HCT116 (cell line): ENCODE data around the gene WDR88. TPM values are rescaled to one million over a fixed set of nuclear protein-coding genes. Genes with fewer than 3 reads are reported as not detected.

ENCODE experiments used
- ATAC-seq: fragments of 200-7000 bp; cut with Tn5 transposase; 2 replicates; pipeline ENCODE4 v1.9.1; 2020; ENCODE audit warnings: mild to moderate bottlenecking, moderate library complexity
- BruUV-seq: library from RNA; stranded (reverse); fragments of 400-500 nt; replicated peaks from 2 replicates; lab custom pipeline; 2021; lab: Mats Ljungman, UMichigan
- CTCF ChIA-PET: fragments of 300-600 bp; sonication (Branson Sonifier 250); formaldehyde crosslinking; loops from one replicate; lab custom pipeline; 2021; ENCODE audit warnings: antibody characterized with exemption; lab: Charles Lee
- POLR2A ChIA-PET: fragments of 300-600, 350-600 bp; sonication (Branson Sonifier 250); formaldehyde crosslinking; loops from one replicate; lab custom pipeline; 2021; ENCODE audit warnings: antibody characterized with exemption; lab: Charles Lee
- RAD21 ChIA-PET, 2 experiments: fragments of 300-600 bp; sonication (Branson Sonifier 250); formaldehyde crosslinking; loops; one replicate each; lab custom pipeline; 2023; ENCODE audit warnings: low total read pairs in 2 of 2; ENCODE audit not compliant: uncharacterized antibody in 2 of 2, unreplicated experiment in 2 of 2, low non-redundant PET in 1 of 2; lab: Charles Lee
- DNase-seq: peaks from one replicate; pipeline ENCODE4 v3.0.0-alpha.2; 2010; ENCODE audit warnings: low read depth, low spot score
- H2AFZ ChIP-seq: fragments of 200-600 bp; shearing (Covaris generic), sonication (generic); 2 replicates; pipeline ENCODE4 v1.6.1; 2017; ENCODE audit warnings: low read depth, mixed run types, mixed read lengths, antibody characterized with exemption, low read length; ENCODE audit not compliant: poor library complexity, severe bottlenecking
- H3K27ac ChIP-seq: 2 replicates; pipeline ENCODE4 v1.5.1; 2012; ENCODE audit warnings: low read depth, low read length
- H3K27me3 ChIP-seq: fragments of 200-600 bp; sonication (generic); 2 replicates; pipeline ENCODE4 v1.6.1; 2016; ENCODE audit warnings: mixed run types, low read length, mixed read lengths; ENCODE audit not compliant: insufficient read depth
- H3K36me3 ChIP-seq, 2 experiments: fragments of 200-500 bp in 1 of 2; fragments of 200-600 bp in 1 of 2; sonication (Bioruptor generic) in 1 of 2; sonication (generic) in 1 of 2; 2 replicates each; pipeline versions ENCODE4 v1.5.1 to v1.6.1; 2014 to 2016; ENCODE audit warnings: low read length in 2 of 2, inconsistent platforms in 1 of 2, mixed read lengths in 1 of 2, mixed run types in 1 of 2; ENCODE audit not compliant: insufficient read depth in 2 of 2, control insufficient read depth in 1 of 2
- H3K4me1 ChIP-seq, 2 experiments: fragments of 200-600 bp in 1 of 2; sonication (generic) in 1 of 2; 2 replicates each; pipeline versions ENCODE4 v1.5.1 to v1.6.1; 2012 to 2017; ENCODE audit warnings: low read length in 2 of 2, inconsistent platforms in 1 of 2, mild to moderate bottlenecking in 1 of 2, mixed read lengths in 1 of 2, mixed run types in 1 of 2, moderate library complexity in 1 of 2; ENCODE audit not compliant: insufficient read depth in 2 of 2, control insufficient read depth in 1 of 2
- H3K4me2 ChIP-seq: fragments of 200-600 bp; sonication (generic); 2 replicates; pipeline ENCODE4 v1.6.1; 2017; ENCODE audit warnings: mixed run types, low read length, mixed read lengths
- H3K4me3 ChIP-seq, 2 experiments: fragments of 200-600 bp in 1 of 2; sonication (generic) in 1 of 2; replicated peaks in 1 of 2; 2 replicates each; pipeline ENCODE4 v1.5.1; 2011 to 2016; ENCODE audit warnings: low read length in 2 of 2, control low read depth in 1 of 2, low read depth in 1 of 2, mild to moderate bottlenecking in 1 of 2, mixed read lengths in 1 of 2, mixed run types in 1 of 2
- H3K79me2 ChIP-seq: fragments of 200-600 bp; sonication (generic); 2 replicates; pipeline ENCODE4 v1.6.1; 2017; ENCODE audit warnings: mild to moderate bottlenecking, mixed run types, low read length, moderate library complexity, mixed read lengths; ENCODE audit not compliant: insufficient read depth
- H3K9ac ChIP-seq: fragments of 200-600 bp; sonication (generic); 2 replicates; pipeline ENCODE4 v1.6.1; 2016; ENCODE audit warnings: low read length, mixed read lengths
- H3K9me2 ChIP-seq: fragments of 200-600 bp; sonication (generic), shearing (Covaris generic); 2 replicates; pipeline ENCODE4 v1.6.1; 2017; ENCODE audit warnings: mixed run types, mild to moderate bottlenecking, moderate library complexity; ENCODE audit not compliant: insufficient read depth
- H3K9me3 ChIP-seq, 2 experiments: fragments of 200-500 bp in 1 of 2; fragments of 200-600 bp in 1 of 2; sonication (Bioruptor generic) in 1 of 2; sonication (generic) in 1 of 2; 2 replicates each; pipeline ENCODE4 v1.6.1; 2014 to 2017; ENCODE audit warnings: low read length in 2 of 2, mixed read lengths in 2 of 2, inconsistent platforms in 1 of 2, low read depth in 1 of 2, mild to moderate bottlenecking in 1 of 2, mixed run types in 1 of 2, moderate library complexity in 1 of 2; ENCODE audit not compliant: control insufficient read depth in 1 of 2, insufficient read depth in 1 of 2
- H4K20me1 ChIP-seq: fragments of 200-600 bp; sonication (generic), shearing (Covaris generic); 2 replicates; pipeline ENCODE4 v1.6.1; 2017; ENCODE audit warnings: mixed run types, mild to moderate bottlenecking, moderate library complexity; ENCODE audit not compliant: insufficient read depth
- POLR2A ChIP-seq: IDR thresholded peaks from 2 replicates; pipeline ENCODE4 v1.7.0; 2011; ENCODE audit warnings: borderline replicate concordance; ENCODE audit not compliant: insufficient read depth, insufficient read length; ENCODE audit errors: extremely low read depth
- RAD21 ChIP-seq: IDR thresholded peaks from 2 replicates; pipeline ENCODE4 v1.6.1; 2012; ENCODE audit warnings: low read depth, mild to moderate bottlenecking
- REST ChIP-seq: IDR thresholded peaks from 2 replicates; pipeline ENCODE4 v1.6.1; 2012; ENCODE audit warnings: low read depth
- SIN3A ChIP-seq: IDR thresholded peaks from 2 replicates; pipeline ENCODE4 v1.6.1; 2012; ENCODE audit warnings: low read depth
- YY1 ChIP-seq: IDR thresholded peaks from 2 replicates; pipeline ENCODE4 v1.6.1; 2011; ENCODE audit warnings: low read length, low read depth, moderate library complexity, mild to moderate bottlenecking; ENCODE audit not compliant: insufficient replicate concordance; ENCODE audit errors: extremely low read depth
- ZFX ChIP-seq: fragments of 450-650 bp; IDR thresholded peaks from 2 replicates; pipeline ENCODE4 v1.6.1; 2017
- intact Hi-C: fragments of 100-400 bp; cut with micrococcal nuclease; formaldehyde crosslinking; loops from 2 replicates; pipeline ENCODE4 v1.10.0; 2022
- total RNA-seq: library from RNA; stranded (reverse); gene quantifications from one replicate; pipeline ENCODE4 v1.2.1, GENCODE V29; 2021; ENCODE audit not compliant: unreplicated experiment

The WDR88 gene
- total RNA-seq, 1 experiment from 2014 or later: not detected

GRCh38 chr19:33211794-33212435, 80.0 kb downstream of the WDR88 start:
- H3K79me2 ChIP-seq: no peaks in the 10 kb centered on the region
- H3K27me3 ChIP-seq: no peaks in the 10 kb centered on the region
- ChIA-PET RAD21 (no interaction called here), POLR2A (no interaction called here), CTCF (no interaction called here)
- no peak for ATAC-seq
- intact Hi-C loops: no loop called here
- H3K27ac ChIP-seq: no peak overlapping the region
- no TSS peak for BruUV-seq
- no peaks in the 10 kb centered on the region for H3K9me3 ChIP-seq
- DNase-seq: no peak
- no peak overlapping the region for H3K4me3 ChIP-seq
- no peaks in the 10 kb centered on the region for H3K9me2 ChIP-seq
- H3K9ac ChIP-seq: no peak overlapping the region
- no peaks in the 10 kb centered on the region for H4K20me1 ChIP-seq
- no peak overlapping the region for H3K4me2 ChIP-seq
- no peak overlapping the region for H2AFZ ChIP-seq
- H3K4me1 ChIP-seq: no peaks in the 10 kb centered on the region
- TF ChIP-seq RAD21 (no peak), POLR2A (no peak), ZFX (no peak), YY1 (no peak), REST (no peak), SIN3A (no peak)
- TF ChIP-seq, all 23 proteins: peak for 0
- H3K36me3 ChIP-seq: no peaks in the 10 kb centered on the region; a peak in 1 of 4 replicates
